Suppressor macrophage treated with lipopolysaccharide for 1 hour (primary cell): ENCODE data around the gene SOX15.
"Not testable (repeated sequence)": the region's sequence is repeated elsewhere in the genome, so short reads cannot be mapped to it uniquely, and the experiment has no call there.

ENCODE experiments used
- DNase-seq, 3 donors: peaks; one replicate each; pipeline ENCODE4 v3.0.0-alpha.2; 2020 to 2022

The SOX15 gene

GRCh38 chr17:7589891-7590691 lies at the start of gene SOX15:
Gene SOX15, minus strand, starts transcription at chr17:7590094. Its CDS starts 418 bp downstream, at chr17:7589676.
- no peak for DNase-seq

- DNase-seq, result no peak
These were observed 46.3 kb upstream of the SOX15 start for GRCh38 chr17:7636163-7636562.

GRCh38 chr17:7634384-7634783 lies 44.5 kb upstream of the SOX15 start:
- DNase-seq, result peak; percentile 41 to 65 (median 53)

- no peak for DNase-seq
These were observed 43.2 kb upstream of the SOX15 start for GRCh38 chr17:7633093-7633492.

GRCh38 chr17:7632492-7632894 lies 42.6 kb upstream of the SOX15 start:
- peak; percentile 75 to 80 (median 75) for DNase-seq

GRCh38 chr17:7631398-7632380 lies 41.8 kb upstream of the SOX15 start:
- DNase-seq, result no peak

- DNase-seq, result no peak
These were observed 40.2 kb upstream of the SOX15 start, which contains the start of gene SHBG for GRCh38 chr17:7629939-7630571. Gene SHBG, plus strand, starts transcription at chr17:7630135. Its CDS starts 38 bp downstream, at chr17:7630173.

- DNase-seq, result peak; percentile 90 to 95 (median 93)
These were observed 37.6 kb upstream of the SOX15 start, which contains the start of gene SAT2 for GRCh38 chr17:7627250-7628121. Gene SAT2, minus strand, starts transcription at chr17:7627821. Its CDS starts 186 bp downstream, at chr17:7627635.

GRCh38 chr17:7626956-7627249 lies 37.0 kb upstream of the SOX15 start:
- DNase-seq, result no peak

- DNase-seq, result peak; percentile 80 to 85 (median 85)
These were observed 36.4 kb upstream of the SOX15 start for GRCh38 chr17:7626307-7626706.

- DNase-seq, result not testable (repeated sequence)
These were observed 35.9 kb upstream of the SOX15 start for GRCh38 chr17:7625749-7626148.

- DNase-seq, result no peak
These were observed 33.8 kb upstream of the SOX15 start for GRCh38 chr17:7623661-7624060.

- no peak for DNase-seq
These were observed 30.9 kb upstream of the SOX15 start for GRCh38 chr17:7620835-7621234.

- DNase-seq, result no peak
These were observed 28.7 kb upstream of the SOX15 start for GRCh38 chr17:7618608-7619007.

GRCh38 chr17:7615265-7615747 lies 25.4 kb upstream of the SOX15 start:
- no peak for DNase-seq

- peak; percentile 99 for DNase-seq
These were observed 24.8 kb upstream of the SOX15 start, which contains the start of gene FXR2 for GRCh38 chr17:7614425-7615264. Gene FXR2, minus strand, starts transcription at chr17:7614897. Its CDS starts 365 bp downstream, at chr17:7614532.

GRCh38 chr17:7613769-7614424 lies 24.0 kb upstream of the SOX15 start:
- peak in 1 of 3 donors; percentile 11 for DNase-seq

GRCh38 chr17:7612294-7612640 lies 22.4 kb upstream of the SOX15 start:
- DNase-seq, result no peak

- no peak for DNase-seq
These were observed 21.9 kb upstream of the SOX15 start for GRCh38 chr17:7611635-7612293.

- DNase-seq, result no peak
These were observed 20.7 kb upstream of the SOX15 start for GRCh38 chr17:7610641-7611040.
